HepG2 (cell line): ENCODE results near the gene HMGCR. TPM values are rescaled to one million over a fixed set of nuclear protein-coding genes. Genes with fewer than 3 reads are reported as not detected.

Experiments used
- ATAC-seq: fragments of 200-7000 bp; cut with Tn5 transposase; 3 replicates; pipeline ENCODE4 v1.9.1; 2020; ENCODE audit warnings: mild to moderate bottlenecking, moderate library complexity
- BruUV-seq: library from RNA; stranded (reverse); fragments of 400-500 nt; replicated peaks from 2 replicates; lab custom pipeline; 2021; lab: Mats Ljungman, UMichigan
- CTCF ChIA-PET: fragments of 300-600 bp; formaldehyde crosslinking; extraction: SDS; loops from one replicate; lab custom pipeline; 2021; ENCODE audit warnings: low total read pairs, inconsistent platforms, low intra/inter-chr PET ratio; lab: Yijun Ruan, JAX
- POLR2A ChIA-PET: fragments of 350-600 bp; sonication (Branson Sonifier 250); formaldehyde crosslinking; loops from one replicate; lab custom pipeline; 2020; ENCODE audit warnings: antibody characterized with exemption, inconsistent platforms; lab: Yijun Ruan, JAX
- DNase-seq: peaks from one replicate; pipeline ENCODE4 v3.0.0-alpha.2; 2015; ENCODE audit warnings: low spot score
- FAIRE-seq: peaks from 3 replicates; lab custom pipeline; 2011; peaks lifted over from hg19 to GRCh38; lab: Jason Lieb, UNC
- H2AFZ ChIP-seq: one replicate; pipeline ENCODE4 v1.6.1; 2011; ENCODE audit warnings: low read length, inconsistent platforms
- H3K27ac ChIP-seq: fragments of 300-600 bp; 3 replicates; pipeline ENCODE4 v1.8.0; 2011; ENCODE audit warnings: mixed run types, mild to moderate bottlenecking, mixed read lengths, low read length, inconsistent platforms; ENCODE audit not compliant: insufficient read depth; ENCODE audit errors: extremely low read length
- H3K27me3 ChIP-seq, 2 experiments: fragments of 200-600 bp in 1 of 2; 2 replicates in 1 of 2; 3 replicates in 1 of 2; pipeline versions ENCODE4 v1.6.0 to v1.8.0; 2011; ENCODE audit warnings: low read length in 2 of 2, mild to moderate bottlenecking in 2 of 2, moderate library complexity in 2 of 2, inconsistent platforms in 1 of 2; ENCODE audit not compliant: insufficient read depth in 2 of 2, control insufficient read depth in 1 of 2
- H3K36me3 ChIP-seq, 2 experiments: fragments of 200-600 bp in 1 of 2; replicated peaks in 1 of 2; 2 replicates in 1 of 2; 3 replicates in 1 of 2; pipeline versions ENCODE4 v1.5.1 to v1.8.0; 2011; ENCODE audit warnings: low read length in 2 of 2, inconsistent platforms in 1 of 2; ENCODE audit not compliant: insufficient read depth in 2 of 2, control insufficient read depth in 1 of 2
- H3K4me1 ChIP-seq: 2 replicates; pipeline ENCODE4 v1.5.1; 2012; ENCODE audit warnings: low read length, inconsistent platforms; ENCODE audit not compliant: insufficient read depth
- H3K4me2 ChIP-seq: 2 replicates; pipeline ENCODE4 v1.6.0; 2011; ENCODE audit warnings: low read depth, low read length, inconsistent platforms
- H3K4me3 ChIP-seq, 3 experiments: fragments of 200-600 bp in 1 of 3; sonication (generic), shearing (Covaris generic) in 1 of 3; replicated peaks in 1 of 3; 2 replicates each; pipeline ENCODE4 v1.5.1; 2011 to 2016; ENCODE audit warnings: low read length in 3 of 3, inconsistent platforms in 2 of 3, low read depth in 2 of 3, mild to moderate bottlenecking in 2 of 3, control low read depth in 1 of 3, mixed read lengths in 1 of 3; ENCODE audit not compliant: insufficient read depth in 1 of 3
- H3K79me2 ChIP-seq: one replicate; pipeline ENCODE4 v1.6.1; 2011; ENCODE audit warnings: low read length, inconsistent platforms; ENCODE audit not compliant: insufficient read depth
- H3K9ac ChIP-seq: 2 replicates; pipeline ENCODE4 v1.6.0; 2011; ENCODE audit warnings: mild to moderate bottlenecking, low read depth, low read length, inconsistent platforms; ENCODE audit not compliant: insufficient read depth
- H3K9me3 ChIP-seq: 2 replicates; pipeline ENCODE4 v1.5.1; 2012; ENCODE audit warnings: mild to moderate bottlenecking, low read length
- H4K20me1 ChIP-seq: 2 replicates; pipeline ENCODE4 v1.6.0; 2011; ENCODE audit warnings: inconsistent platforms, mild to moderate bottlenecking, low read length, moderate library complexity; ENCODE audit not compliant: insufficient read depth
- ARNT ChIP-seq: fragments of 450-650 bp; IDR thresholded peaks from 2 replicates; pipeline ENCODE4 v1.6.1; 2017
- CREM ChIP-seq, 2 experiments: sonication (generic) in 1 of 2; formaldehyde crosslinking in 1 of 2; IDR thresholded peaks; 2 replicates each; pipeline versions ENCODE4 v1.4.0 to v1.6.1; 2016 to 2020; ENCODE audit warnings: antibody characterized with exemption in 1 of 2, mild to moderate bottlenecking in 1 of 2, missing genetic modification reagents in 1 of 2
- NKX3-1 ChIP-seq: sonication (generic); formaldehyde crosslinking; IDR thresholded peaks from 2 replicates; pipeline ENCODE4 v1.5.0; 2020; ENCODE audit warnings: missing genetic modification reagents
- RXRB ChIP-seq: IDR thresholded peaks from 2 replicates; pipeline ENCODE4 v1.6.1; 2016; ENCODE audit warnings: borderline replicate concordance, missing genetic modification reagents, missing compliant biosample characterization
- SRF ChIP-seq: IDR thresholded peaks from 2 replicates; pipeline ENCODE4 v1.6.1; 2011; ENCODE audit warnings: mild to moderate bottlenecking, low read depth, low read length, moderate library complexity
- ZFY ChIP-seq: sonication (generic); formaldehyde crosslinking; IDR thresholded peaks from 2 replicates; pipeline ENCODE4 v1.4.0; 2020; ENCODE audit warnings: missing genetic modification reagents
- ZNF10 ChIP-seq: sonication (generic); formaldehyde crosslinking; IDR thresholded peaks from 2 replicates; pipeline ENCODE4 v1.4.0; 2020; ENCODE audit warnings: mild to moderate bottlenecking, low read depth, missing genetic modification reagents, borderline replicate concordance
- ZNF530 ChIP-seq: sonication (generic); formaldehyde crosslinking; IDR thresholded peaks from 2 replicates; pipeline ENCODE4 v1.5.0; 2020; ENCODE audit warnings: low read depth, mild to moderate bottlenecking, missing genetic modification reagents
- WGBS: methylation state at CpG from one replicate; pipeline ENCODE4 v1.1.6; 2017; ENCODE audit warnings: low lambda C conversion rate; 5-methylcytosine and 5-hydroxymethylcytosine counted together
- in situ Hi-C: cut with HindIII; loops from 2 replicates; pipeline ENCODE4 v1.10.0; 2017; ENCODE audit warnings: low pct_unique_long_range_greater_than_20kb; ENCODE audit not compliant: extremely low pct_ligation_motif_present
- intact Hi-C: fragments of 100-400 bp; cut with micrococcal nuclease; formaldehyde crosslinking; loops from one replicate; pipeline ENCODE4 v1.10.0; 2022; ENCODE audit not compliant: unreplicated experiment
- polyA plus RNA-seq, 8 experiments: library from polyadenylated mRNA; depleted of rRNA in 3 of 8; stranded (reverse) in 7 of 8; unstranded in 1 of 8; fragments of >200 nt; fragmentation: Illumina TruSeq in 4 of 8; extraction: Trizol in 4 of 8; gene quantifications; 2 replicates each; pipeline versions ENCODE4 v1.2.1 to v1.2.3, GENCODE V29; 2011 to 2016; ENCODE audit warnings: low read depth in 4 of 8, missing spikeins in 1 of 8, mixed read lengths in 1 of 8; ENCODE audit not compliant: insufficient read depth in 1 of 8
- total RNA-seq, 5 experiments: library from RNA; depleted of rRNA; stranded (reverse); fragments of >200 nt; fragmentation: Illumina TruSeq; extraction: Trizol; gene quantifications; 2 replicates each; pipeline ENCODE4 v1.2.3, GENCODE V29; 2016; ENCODE audit warnings: low read depth in 1 of 5
- TF ChIP-seq, protein P1 (sequence below): sonication (generic); formaldehyde crosslinking; conservative IDR thresholded peaks from 2 replicates; pipeline ENCODE4 v1.4.0; 2020; ENCODE audit warnings: mild to moderate bottlenecking, missing genetic modification reagents, moderate library complexity
- TF ChIP-seq, protein P2 (sequence below): sonication (generic); formaldehyde crosslinking; conservative IDR thresholded peaks from 2 replicates; pipeline ENCODE4 v1.8.0; 2022; ENCODE audit warnings: low read depth, missing genetic modification reagents
- TF ChIP-seq, protein P3 (sequence below): sonication (generic); formaldehyde crosslinking; IDR thresholded peaks from 2 replicates; pipeline ENCODE4 v1.5.1; 2020; ENCODE audit warnings: missing genetic modification reagents, mild to moderate bottlenecking, borderline replicate concordance
- TF ChIP-seq, protein P4 (sequence below): sonication (generic); formaldehyde crosslinking; IDR thresholded peaks from 2 replicates; pipeline ENCODE4 v1.4.0; 2020; ENCODE audit warnings: missing genetic modification reagents, borderline replicate concordance
- TF ChIP-seq, protein P5 (sequence below): sonication (generic); formaldehyde crosslinking; IDR thresholded peaks from 2 replicates; pipeline ENCODE4 v1.4.0; 2020; ENCODE audit warnings: mild to moderate bottlenecking, missing genetic modification reagents

The HMGCR gene
- total and polyA plus RNA-seq, 2 of the 13 experiments (the other 11 are each of a cell fraction or from before 2014, with no cell fraction given): 43.0 to 144 TPM

DNA sequence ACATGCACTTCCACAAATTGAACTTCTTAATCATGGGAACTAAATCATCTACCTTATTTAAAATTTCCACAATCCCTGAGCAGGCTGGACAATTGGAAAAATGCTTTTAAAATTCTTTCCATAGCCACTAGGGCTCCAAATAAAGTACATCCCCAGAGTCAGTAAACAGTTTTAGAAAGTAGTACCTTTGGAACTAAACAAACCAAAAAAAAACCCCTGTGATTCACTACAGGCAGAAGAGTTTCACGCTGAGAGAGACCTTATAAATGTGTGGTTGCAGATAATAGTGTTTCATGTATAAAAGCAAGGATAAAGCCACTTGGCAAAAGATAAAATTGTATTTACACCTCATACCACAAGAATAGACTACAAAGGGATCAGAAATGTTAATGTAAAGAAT lies 11.8 kb upstream of the HMGCR start:
- ChIA-PET POLR2A (no interaction called here), CTCF (no interaction called here)
- Histone ChIP-seq H3K9ac (no peak overlapping the region), H3K36me3 (no peaks in the 10 kb centered on the region), H3K4me3 (no peak overlapping the region), H3K27me3 (no peaks in the 10 kb centered on the region), H2AFZ (no peak overlapping the region), H3K79me2 (no peaks in the 10 kb centered on the region), H3K27ac (no peak overlapping the region), H3K9me3 (no peaks in the 10 kb centered on the region), H3K4me2 (peak overlapping the region; percentile 42), H3K4me1 (peaks cover 64% of the 10 kb centered on the region), H4K20me1 (no peaks in the 10 kb centered on the region)
- no peak for FAIRE-seq
- 6% methylated on average over 1 of the region's 1 CpG for whole genome bisulfite sequencing
- in situ Hi-C loops (loop anchor here (10.0 kb wide), 1 partner anchor 90 kb away; the partner anchor contains the start of gene ANKRD31), intact Hi-C loops (no loop called here)
- peak; percentile 21 for DNase-seq
- ATAC-seq: peak; percentile 81
- no TSS peak for BruUV-seq
- TF ChIP-seq, protein P1, sequence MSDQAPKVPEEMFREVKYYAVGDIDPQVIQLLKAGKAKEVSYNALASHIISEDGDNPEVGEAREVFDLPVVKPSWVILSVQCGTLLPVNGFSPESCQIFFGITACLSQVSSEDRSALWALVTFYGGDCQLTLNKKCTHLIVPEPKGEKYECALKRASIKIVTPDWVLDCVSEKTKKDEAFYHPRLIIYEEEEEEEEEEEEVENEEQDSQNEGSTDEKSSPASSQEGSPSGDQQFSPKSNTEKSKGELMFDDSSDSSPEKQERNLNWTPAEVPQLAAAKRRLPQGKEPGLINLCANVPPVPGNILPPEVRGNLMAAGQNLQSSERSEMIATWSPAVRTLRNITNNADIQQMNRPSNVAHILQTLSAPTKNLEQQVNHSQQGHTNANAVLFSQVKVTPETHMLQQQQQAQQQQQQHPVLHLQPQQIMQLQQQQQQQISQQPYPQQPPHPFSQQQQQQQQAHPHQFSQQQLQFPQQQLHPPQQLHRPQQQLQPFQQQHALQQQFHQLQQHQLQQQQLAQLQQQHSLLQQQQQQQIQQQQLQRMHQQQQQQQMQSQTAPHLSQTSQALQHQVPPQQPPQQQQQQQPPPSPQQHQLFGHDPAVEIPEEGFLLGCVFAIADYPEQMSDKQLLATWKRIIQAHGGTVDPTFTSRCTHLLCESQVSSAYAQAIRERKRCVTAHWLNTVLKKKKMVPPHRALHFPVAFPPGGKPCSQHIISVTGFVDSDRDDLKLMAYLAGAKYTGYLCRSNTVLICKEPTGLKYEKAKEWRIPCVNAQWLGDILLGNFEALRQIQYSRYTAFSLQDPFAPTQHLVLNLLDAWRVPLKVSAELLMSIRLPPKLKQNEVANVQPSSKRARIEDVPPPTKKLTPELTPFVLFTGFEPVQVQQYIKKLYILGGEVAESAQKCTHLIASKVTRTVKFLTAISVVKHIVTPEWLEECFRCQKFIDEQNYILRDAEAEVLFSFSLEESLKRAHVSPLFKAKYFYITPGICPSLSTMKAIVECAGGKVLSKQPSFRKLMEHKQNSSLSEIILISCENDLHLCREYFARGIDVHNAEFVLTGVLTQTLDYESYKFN (CRISPR knock-in tag): peak; percentile 35; the same call in 1 of the 2 replicates
- TF ChIP-seq CREM (IDR thresholded peaks at IDR 0.05) (no peak), CREM (CRISPR knock-in tag; IDR thresholded peaks at IDR 0.05) (no peak), RXRB (CRISPR knock-in tag) (0 out of 2 replicates have a peak, but pooled peaks have one; percentile 7), NKX3-1 (CRISPR knock-in tag) (no peak), ZFY (CRISPR knock-in tag) (no peak), SRF (no peak), ZNF530 (no peak), ARNT (no peak), ZNF10 (CRISPR knock-in tag) (no peak)
- TF ChIP-seq, protein P2, sequence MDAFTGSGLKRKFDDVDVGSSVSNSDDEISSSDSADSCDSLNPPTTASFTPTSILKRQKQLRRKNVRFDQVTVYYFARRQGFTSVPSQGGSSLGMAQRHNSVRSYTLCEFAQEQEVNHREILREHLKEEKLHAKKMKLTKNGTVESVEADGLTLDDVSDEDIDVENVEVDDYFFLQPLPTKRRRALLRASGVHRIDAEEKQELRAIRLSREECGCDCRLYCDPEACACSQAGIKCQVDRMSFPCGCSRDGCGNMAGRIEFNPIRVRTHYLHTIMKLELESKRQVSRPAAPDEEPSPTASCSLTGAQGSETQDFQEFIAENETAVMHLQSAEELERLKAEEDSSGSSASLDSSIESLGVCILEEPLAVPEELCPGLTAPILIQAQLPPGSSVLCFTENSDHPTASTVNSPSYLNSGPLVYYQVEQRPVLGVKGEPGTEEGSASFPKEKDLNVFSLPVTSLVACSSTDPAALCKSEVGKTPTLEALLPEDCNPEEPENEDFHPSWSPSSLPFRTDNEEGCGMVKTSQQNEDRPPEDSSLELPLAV (CRISPR knock-in tag): no peak
- TF ChIP-seq, protein P3, sequence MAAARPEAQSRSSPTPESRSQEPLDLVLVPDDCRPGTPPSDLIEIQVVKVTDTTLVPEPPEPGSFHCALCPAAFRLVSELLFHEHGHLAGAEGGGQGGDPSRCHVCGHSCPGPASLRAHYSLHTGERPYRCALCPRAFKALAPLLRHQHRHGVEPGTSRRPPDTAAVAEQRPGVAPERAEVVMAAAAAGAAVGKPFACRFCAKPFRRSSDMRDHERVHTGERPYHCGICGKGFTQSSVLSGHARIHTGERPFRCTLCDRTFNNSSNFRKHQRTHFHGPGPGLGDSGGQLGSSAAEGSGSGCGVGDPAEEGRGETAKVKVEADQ (CRISPR knock-in tag): no peak
- TF ChIP-seq, protein P4, sequence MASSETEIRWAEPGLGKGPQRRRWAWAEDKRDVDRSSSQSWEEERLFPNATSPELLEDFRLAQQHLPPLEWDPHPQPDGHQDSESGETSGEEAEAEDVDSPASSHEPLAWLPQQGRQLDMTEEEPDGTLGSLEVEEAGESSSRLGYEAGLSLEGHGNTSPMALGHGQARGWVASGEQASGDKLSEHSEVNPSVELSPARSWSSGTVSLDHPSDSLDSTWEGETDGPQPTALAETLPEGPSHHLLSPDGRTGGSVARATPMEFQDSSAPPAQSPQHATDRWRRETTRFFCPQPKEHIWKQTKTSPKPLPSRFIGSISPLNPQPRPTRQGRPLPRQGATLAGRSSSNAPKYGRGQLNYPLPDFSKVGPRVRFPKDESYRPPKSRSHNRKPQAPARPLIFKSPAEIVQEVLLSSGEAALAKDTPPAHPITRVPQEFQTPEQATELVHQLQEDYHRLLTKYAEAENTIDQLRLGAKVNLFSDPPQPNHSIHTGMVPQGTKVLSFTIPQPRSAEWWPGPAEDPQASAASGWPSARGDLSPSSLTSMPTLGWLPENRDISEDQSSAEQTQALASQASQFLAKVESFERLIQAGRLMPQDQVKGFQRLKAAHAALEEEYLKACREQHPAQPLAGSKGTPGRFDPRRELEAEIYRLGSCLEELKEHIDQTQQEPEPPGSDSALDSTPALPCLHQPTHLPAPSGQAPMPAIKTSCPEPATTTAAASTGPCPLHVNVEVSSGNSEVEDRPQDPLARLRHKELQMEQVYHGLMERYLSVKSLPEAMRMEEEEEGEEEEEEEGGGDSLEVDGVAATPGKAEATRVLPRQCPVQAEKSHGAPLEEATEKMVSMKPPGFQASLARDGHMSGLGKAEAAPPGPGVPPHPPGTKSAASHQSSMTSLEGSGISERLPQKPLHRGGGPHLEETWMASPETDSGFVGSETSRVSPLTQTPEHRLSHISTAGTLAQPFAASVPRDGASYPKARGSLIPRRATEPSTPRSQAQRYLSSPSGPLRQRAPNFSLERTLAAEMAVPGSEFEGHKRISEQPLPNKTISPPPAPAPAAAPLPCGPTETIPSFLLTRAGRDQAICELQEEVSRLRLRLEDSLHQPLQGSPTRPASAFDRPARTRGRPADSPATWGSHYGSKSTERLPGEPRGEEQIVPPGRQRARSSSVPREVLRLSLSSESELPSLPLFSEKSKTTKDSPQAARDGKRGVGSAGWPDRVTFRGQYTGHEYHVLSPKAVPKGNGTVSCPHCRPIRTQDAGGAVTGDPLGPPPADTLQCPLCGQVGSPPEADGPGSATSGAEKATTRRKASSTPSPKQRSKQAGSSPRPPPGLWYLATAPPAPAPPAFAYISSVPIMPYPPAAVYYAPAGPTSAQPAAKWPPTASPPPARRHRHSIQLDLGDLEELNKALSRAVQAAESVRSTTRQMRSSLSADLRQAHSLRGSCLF (CRISPR knock-in tag): no peak
- TF ChIP-seq, protein P5, sequence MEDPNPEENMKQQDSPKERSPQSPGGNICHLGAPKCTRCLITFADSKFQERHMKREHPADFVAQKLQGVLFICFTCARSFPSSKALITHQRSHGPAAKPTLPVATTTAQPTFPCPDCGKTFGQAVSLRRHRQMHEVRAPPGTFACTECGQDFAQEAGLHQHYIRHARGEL: no peak
